Astrocyte of the cerebellum (primary cell): ENCODE measurements around the gene TTN.
A peak's percentile ranks its signal among the peaks of the same experiment; 100 is the strongest.
"Not testable (repeated sequence)": the region's sequence is repeated elsewhere in the genome, so short reads cannot be mapped to it uniquely, and the experiment has no call there.

Experiments used
- DNase-seq: peaks from one replicate; pipeline ENCODE4 v3.0.0-alpha.2; 2011; ENCODE audit warnings: low read depth
- H3K4me3 ChIP-seq: 2 replicates; pipeline ENCODE4 v1.5.1; 2011; ENCODE audit warnings: mild to moderate bottlenecking, low read depth, low read length, moderate library complexity
- CTCF ChIP-seq: IDR thresholded peaks from 2 replicates; pipeline ENCODE4 v1.5.1; 2012; ENCODE audit warnings: low read length, low read depth, moderate library complexity, mild to moderate bottlenecking; ENCODE audit errors: missing control alignments
- in situ Hi-C: cut with HindIII; loops from 2 replicates; pipeline ENCODE4 v1.10.0; 2017; ENCODE audit warnings: low sequenced_read_pairs

The TTN gene

GRCh38 chr2:178679891-178680290 is 127.3 kb downstream of the TTN start:
- H3K4me3 ChIP-seq, result no peak overlapping the region
- in situ Hi-C loops, result no loop called here
- no peak for DNase-seq
- no peak for TF ChIP-seq CTCF

GRCh38 chr2:178677599-178677998 is 129.6 kb downstream of the TTN start:
- H3K4me3 ChIP-seq, result no peak overlapping the region
- in situ Hi-C loops, result no loop called here
- DNase-seq, result no peak
- TF ChIP-seq CTCF, result no peak

- H3K4me3 ChIP-seq, result no peak overlapping the region
- in situ Hi-C loops, result no loop called here
- DNase-seq, result no peak
- TF ChIP-seq CTCF, result no peak
Measured at GRCh38 chr2:178676046-178676445, 131.2 kb downstream of the TTN start.

- DNase-seq, result no peak
- in situ Hi-C loops, result no loop called here
Measured at GRCh38 chr2:178674122-178674521, 133.1 kb downstream of the TTN start.

GRCh38 chr2:178666458-178666857 is 140.8 kb downstream of the TTN start:
- no peak for DNase-seq
- in situ Hi-C loops, result no loop called here
- TF ChIP-seq CTCF, result no peak
- no peak overlapping the region for H3K4me3 ChIP-seq

More at GRCh38 chr2:178674122-178674521, 133.1 kb downstream of the TTN start:
- TF ChIP-seq CTCF, result peak; percentile 19
- no peak overlapping the region for H3K4me3 ChIP-seq

GRCh38 chr2:178658480-178658879 is 148.7 kb downstream of the TTN start:
- H3K4me3 ChIP-seq, in situ Hi-C loops: not testable (repeated sequence)

GRCh38 chr2:178650554-178650953 is 156.7 kb downstream of the TTN start:
- H3K4me3 ChIP-seq, result no peak overlapping the region
- in situ Hi-C loops, result no loop called here
- no peak for TF ChIP-seq CTCF
- DNase-seq, result no peak

More at GRCh38 chr2:178658480-178658879, 148.7 kb downstream of the TTN start:
- DNase-seq, result not testable (repeated sequence)
